ENCODE results near the gene SLC34A2. TPM values are rescaled to one million over a fixed set of nuclear protein-coding genes. Genes with fewer than 3 reads are reported as not detected.

SLC34A2 gene
- total and polyA plus RNA-seq, 2 experiments from 2014 or later, result 0.73 to 0.80 TPM

DNA sequence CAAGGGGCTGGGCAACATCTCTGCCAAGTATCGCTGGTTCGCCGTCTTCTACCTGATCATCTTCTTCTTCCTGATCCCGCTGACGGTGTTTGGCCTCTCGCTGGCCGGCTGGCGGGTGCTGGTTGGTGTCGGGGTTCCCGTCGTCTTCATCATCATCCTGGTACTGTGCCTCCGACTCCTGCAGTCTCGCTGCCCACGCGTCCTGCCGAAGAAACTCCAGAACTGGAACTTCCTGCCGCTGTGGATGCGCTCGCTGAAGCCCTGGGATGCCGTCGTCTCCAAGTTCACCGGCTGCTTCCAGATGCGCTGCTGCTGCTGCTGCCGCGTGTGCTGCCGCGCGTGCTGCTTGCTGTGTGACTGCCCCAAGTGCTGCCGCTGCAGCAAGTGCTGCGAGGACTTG, 20.6 kb downstream of the SLC34A2 start (continued):
- no peak for TF ChIP-seq STAT1 (IDR thresholded peaks at IDR 0.05; ENCODE audit: unreplicated experiment)
- TF ChIP-seq, protein P1, sequence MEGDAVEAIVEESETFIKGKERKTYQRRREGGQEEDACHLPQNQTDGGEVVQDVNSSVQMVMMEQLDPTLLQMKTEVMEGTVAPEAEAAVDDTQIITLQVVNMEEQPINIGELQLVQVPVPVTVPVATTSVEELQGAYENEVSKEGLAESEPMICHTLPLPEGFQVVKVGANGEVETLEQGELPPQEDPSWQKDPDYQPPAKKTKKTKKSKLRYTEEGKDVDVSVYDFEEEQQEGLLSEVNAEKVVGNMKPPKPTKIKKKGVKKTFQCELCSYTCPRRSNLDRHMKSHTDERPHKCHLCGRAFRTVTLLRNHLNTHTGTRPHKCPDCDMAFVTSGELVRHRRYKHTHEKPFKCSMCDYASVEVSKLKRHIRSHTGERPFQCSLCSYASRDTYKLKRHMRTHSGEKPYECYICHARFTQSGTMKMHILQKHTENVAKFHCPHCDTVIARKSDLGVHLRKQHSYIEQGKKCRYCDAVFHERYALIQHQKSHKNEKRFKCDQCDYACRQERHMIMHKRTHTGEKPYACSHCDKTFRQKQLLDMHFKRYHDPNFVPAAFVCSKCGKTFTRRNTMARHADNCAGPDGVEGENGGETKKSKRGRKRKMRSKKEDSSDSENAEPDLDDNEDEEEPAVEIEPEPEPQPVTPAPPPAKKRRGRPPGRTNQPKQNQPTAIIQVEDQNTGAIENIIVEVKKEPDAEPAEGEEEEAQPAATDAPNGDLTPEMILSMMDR (conservative IDR thresholded peaks at IDR 0.05; ENCODE audit: low read depth in 2 of 2), result no peak
- TF ChIP-seq EZH2 (IDR thresholded peaks at IDR 0.05; ENCODE audit: low read depth, unreplicated experiment), result no peak
- TF ChIP-seq ZNF331 (CRISPR knock-in tag; IDR thresholded peaks at IDR 0.05; ENCODE audit: low read depth), result no peak
- TF ChIP-seq NANOG (IDR thresholded peaks at IDR 0.05; ENCODE audit: borderline replicate concordance), result no peak
- no peak for TF ChIP-seq EZH2phosphoT487 (IDR thresholded peaks at IDR 0.05; ENCODE audit: unreplicated experiment)
- no peak for TF ChIP-seq POLR2AphosphoS5 (IDR thresholded peaks at IDR 0.05; ENCODE audit: low read depth)
- no peak for TF ChIP-seq JUNB (IDR thresholded peaks at IDR 0.05; ENCODE audit: unreplicated experiment)
- TF ChIP-seq, protein P2, sequence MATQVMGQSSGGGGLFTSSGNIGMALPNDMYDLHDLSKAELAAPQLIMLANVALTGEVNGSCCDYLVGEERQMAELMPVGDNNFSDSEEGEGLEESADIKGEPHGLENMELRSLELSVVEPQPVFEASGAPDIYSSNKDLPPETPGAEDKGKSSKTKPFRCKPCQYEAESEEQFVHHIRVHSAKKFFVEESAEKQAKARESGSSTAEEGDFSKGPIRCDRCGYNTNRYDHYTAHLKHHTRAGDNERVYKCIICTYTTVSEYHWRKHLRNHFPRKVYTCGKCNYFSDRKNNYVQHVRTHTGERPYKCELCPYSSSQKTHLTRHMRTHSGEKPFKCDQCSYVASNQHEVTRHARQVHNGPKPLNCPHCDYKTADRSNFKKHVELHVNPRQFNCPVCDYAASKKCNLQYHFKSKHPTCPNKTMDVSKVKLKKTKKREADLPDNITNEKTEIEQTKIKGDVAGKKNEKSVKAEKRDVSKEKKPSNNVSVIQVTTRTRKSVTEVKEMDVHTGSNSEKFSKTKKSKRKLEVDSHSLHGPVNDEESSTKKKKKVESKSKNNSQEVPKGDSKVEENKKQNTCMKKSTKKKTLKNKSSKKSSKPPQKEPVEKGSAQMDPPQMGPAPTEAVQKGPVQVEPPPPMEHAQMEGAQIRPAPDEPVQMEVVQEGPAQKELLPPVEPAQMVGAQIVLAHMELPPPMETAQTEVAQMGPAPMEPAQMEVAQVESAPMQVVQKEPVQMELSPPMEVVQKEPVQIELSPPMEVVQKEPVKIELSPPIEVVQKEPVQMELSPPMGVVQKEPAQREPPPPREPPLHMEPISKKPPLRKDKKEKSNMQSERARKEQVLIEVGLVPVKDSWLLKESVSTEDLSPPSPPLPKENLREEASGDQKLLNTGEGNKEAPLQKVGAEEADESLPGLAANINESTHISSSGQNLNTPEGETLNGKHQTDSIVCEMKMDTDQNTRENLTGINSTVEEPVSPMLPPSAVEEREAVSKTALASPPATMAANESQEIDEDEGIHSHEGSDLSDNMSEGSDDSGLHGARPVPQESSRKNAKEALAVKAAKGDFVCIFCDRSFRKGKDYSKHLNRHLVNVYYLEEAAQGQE (IDR thresholded peaks at IDR 0.05; ENCODE audit: unreplicated experiment), result no peak

DNA sequence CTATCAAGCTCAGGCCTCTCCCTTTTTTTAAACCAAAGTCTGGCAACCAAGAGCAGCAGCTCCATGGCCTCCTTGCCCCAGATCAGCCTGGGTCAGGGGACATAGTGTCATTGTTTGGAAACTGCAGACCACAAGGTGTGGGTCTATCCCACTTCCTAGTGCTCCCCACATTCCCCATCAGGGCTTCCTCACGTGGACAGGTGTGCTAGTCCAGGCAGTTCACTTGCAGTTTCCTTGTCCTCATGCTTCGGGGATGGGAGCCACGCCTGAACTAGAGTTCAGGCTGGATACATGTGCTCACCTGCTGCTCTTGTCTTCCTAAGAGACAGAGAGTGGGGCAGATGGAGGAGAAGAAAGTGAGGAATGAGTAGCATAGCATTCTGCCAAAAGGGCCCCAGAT, 21.5 kb downstream of the SLC34A2 start:
- Histone ChIP-seq H3K4me3 (no peak overlapping the region), H3K4me2 (no peak overlapping the region), H2AFZ (no peak overlapping the region)
- TF ChIP-seq EZH2 (IDR thresholded peaks at IDR 0.05; ENCODE audit: low read depth, unreplicated experiment), result no peak
- no peak for TF ChIP-seq STAT1 (IDR thresholded peaks at IDR 0.05; ENCODE audit: unreplicated experiment)
- TF ChIP-seq ZNF331 (CRISPR knock-in tag; IDR thresholded peaks at IDR 0.05; ENCODE audit: low read depth), result no peak
- TF ChIP-seq, protein P3, sequence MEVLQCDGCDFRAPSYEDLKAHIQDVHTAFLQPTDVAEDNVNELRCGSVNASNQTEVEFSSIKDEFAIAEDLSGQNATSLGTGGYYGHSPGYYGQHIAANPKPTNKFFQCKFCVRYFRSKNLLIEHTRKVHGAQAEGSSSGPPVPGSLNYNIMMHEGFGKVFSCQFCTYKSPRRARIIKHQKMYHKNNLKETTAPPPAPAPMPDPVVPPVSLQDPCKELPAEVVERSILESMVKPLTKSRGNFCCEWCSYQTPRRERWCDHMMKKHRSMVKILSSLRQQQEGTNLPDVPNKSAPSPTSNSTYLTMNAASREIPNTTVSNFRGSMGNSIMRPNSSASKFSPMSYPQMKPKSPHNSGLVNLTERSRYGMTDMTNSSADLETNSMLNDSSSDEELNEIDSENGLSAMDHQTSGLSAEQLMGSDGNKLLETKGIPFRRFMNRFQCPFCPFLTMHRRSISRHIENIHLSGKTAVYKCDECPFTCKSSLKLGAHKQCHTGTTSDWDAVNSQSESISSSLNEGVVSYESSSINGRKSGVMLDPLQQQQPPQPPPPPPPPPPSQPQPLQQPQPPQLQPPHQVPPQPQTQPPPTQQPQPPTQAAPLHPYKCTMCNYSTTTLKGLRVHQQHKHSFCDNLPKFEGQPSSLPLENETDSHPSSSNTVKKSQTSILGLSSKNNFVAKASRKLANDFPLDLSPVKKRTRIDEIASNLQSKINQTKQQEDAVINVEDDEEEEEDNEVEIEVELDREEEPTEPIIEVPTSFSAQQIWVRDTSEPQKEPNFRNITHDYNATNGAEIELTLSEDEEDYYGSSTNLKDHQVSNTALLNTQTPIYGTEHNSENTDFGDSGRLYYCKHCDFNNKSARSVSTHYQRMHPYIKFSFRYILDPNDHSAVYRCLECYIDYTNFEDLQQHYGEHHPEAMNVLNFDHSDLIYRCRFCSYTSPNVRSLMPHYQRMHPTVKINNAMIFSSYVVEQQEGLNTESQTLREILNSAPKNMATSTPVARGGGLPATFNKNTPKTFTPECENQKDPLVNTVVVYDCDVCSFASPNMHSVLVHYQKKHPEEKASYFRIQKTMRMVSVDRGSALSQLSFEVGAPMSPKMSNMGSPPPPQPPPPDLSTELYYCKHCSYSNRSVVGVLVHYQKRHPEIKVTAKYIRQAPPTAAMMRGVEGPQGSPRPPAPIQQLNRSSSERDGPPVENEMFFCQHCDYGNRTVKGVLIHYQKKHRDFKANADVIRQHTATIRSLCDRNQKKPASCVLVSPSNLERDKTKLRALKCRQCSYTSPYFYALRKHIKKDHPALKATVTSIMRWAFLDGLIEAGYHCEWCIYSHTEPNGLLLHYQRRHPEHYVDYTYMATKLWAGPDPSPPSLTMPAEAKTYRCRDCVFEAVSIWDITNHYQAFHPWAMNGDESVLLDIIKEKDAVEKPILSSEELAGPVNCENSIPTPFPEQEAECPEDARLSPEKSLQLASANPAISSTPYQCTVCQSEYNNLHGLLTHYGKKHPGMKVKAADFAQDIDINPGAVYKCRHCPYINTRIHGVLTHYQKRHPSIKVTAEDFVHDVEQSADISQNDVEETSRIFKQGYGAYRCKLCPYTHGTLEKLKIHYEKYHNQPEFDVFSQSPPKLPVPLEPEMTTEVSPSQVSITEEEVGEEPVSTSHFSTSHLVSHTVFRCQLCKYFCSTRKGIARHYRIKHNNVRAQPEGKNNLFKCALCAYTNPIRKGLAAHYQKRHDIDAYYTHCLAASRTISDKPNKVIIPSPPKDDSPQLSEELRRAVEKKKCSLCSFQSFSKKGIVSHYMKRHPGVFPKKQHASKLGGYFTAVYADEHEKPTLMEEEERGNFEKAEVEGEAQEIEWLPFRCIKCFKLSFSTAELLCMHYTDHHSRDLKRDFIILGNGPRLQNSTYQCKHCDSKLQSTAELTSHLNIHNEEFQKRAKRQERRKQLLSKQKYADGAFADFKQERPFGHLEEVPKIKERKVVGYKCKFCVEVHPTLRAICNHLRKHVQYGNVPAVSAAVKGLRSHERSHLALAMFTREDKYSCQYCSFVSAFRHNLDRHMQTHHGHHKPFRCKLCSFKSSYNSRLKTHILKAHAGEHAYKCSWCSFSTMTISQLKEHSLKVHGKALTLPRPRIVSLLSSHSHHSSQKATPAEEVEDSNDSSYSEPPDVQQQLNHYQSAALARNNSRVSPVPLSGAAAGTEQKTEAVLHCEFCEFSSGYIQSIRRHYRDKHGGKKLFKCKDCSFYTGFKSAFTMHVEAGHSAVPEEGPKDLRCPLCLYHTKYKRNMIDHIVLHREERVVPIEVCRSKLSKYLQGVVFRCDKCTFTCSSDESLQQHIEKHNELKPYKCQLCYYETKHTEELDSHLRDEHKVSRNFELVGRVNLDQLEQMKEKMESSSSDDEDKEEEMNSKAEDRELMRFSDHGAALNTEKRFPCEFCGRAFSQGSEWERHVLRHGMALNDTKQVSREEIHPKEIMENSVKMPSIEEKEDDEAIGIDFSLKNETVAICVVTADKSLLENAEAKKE (CRISPR knock-in tag; IDR thresholded peaks at IDR 0.05), result no peak
- no peak for TF ChIP-seq EZH2phosphoT487 (IDR thresholded peaks at IDR 0.05; ENCODE audit: unreplicated experiment)
- TF ChIP-seq, protein P1 (conservative IDR thresholded peaks at IDR 0.05; ENCODE audit: low read depth in 2 of 2), result no peak
- TF ChIP-seq POLR2AphosphoS5 (IDR thresholded peaks at IDR 0.05; ENCODE audit: low read depth), result no peak

More for the DNA sequence above, 21.5 kb downstream of the SLC34A2 start:
- Histone ChIP-seq H3K36me3 (ENCODE audit: insufficient read depth) (no peaks in the 10 kb centered on the region), H3F3A (replicated peaks; ENCODE audit: low read depth) (no peaks in the 10 kb centered on the region), H3K79me2 (replicated peaks; ENCODE audit: insufficient read depth) (no peaks in the 10 kb centered on the region), H3K27ac (ENCODE audit: low read depth) (no peak overlapping the region), H3K27me3 (ENCODE audit: insufficient read depth) (no peaks in the 10 kb centered on the region), H4K20me1 (replicated peaks; ENCODE audit: insufficient read depth) (no peaks in the 10 kb centered on the region), H3K9me2 (ENCODE audit: insufficient read depth) (no peaks in the 10 kb centered on the region), H3K4me1 (ENCODE audit: insufficient read depth) (no peaks in the 10 kb centered on the region)
- ATAC-seq, result no peak
- Mint-ChIP-seq H3K27ac (no peak overlapping the region), H3K4me1 (no peaks in the 10 kb centered on the region), H3K9me3 (no peaks in the 10 kb centered on the region; the same call in 2 of the 3 replicates), H3K27me3 (ENCODE audit: insufficient read depth, low read depth, poor library complexity) (peaks cover 2% of the 10 kb centered on the region), H3K36me3 (ENCODE audit: low read depth) (peaks cover 12% of the 10 kb centered on the region; the same call in 2 of the 3 replicates), H3K4me3 (no peak overlapping the region)
- DNase-seq (ENCODE audit: low spot score), result no peak

Measured in GM23338 (cell line).